Brain pericyte (primary cell): ENCODE results near the gene HSPA12B.

Experiments used
- DNase-seq: peaks from one replicate; pipeline ENCODE4 v3.0.0-alpha.2; 2012; ENCODE audit warnings: low read depth, low spot score

HSPA12B gene

GRCh38 chr20:3747471-3747870, 15.0 kb downstream of the HSPA12B start:
- no peak for DNase-seq

GRCh38 chr20:3748073-3748472, 15.6 kb downstream of the HSPA12B start:
- no peak for DNase-seq

DNA sequence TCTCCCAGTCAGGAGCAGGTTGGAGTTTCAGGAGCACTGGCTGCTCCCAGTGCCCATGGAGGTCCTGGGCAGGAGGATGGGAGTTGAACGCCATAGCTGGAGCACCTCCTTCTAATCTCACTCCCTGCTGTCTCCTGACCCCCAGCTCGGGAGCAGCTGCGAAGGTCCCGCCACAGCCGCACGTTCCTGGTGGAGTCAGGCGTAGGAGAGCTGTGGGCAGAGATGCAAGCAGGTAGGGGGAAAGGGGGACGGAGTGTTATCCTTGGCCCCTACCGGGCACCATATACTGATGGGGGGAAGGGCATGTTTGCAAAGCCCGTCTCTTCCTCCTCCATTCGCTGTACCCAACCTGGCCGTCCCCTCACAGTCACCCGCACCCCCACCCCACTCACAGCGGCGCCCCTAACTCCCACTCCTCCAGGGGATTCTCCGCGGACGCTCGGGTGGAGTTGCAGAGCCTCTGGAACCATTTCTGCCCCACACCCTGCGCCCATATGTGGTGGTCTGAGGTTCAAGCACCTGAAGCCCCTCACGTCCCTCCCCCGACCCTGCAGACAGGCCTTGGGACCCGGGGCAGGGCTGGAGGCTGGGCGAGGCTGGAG, 16.7 kb downstream of the HSPA12B start:
- no peak for DNase-seq

DNA sequence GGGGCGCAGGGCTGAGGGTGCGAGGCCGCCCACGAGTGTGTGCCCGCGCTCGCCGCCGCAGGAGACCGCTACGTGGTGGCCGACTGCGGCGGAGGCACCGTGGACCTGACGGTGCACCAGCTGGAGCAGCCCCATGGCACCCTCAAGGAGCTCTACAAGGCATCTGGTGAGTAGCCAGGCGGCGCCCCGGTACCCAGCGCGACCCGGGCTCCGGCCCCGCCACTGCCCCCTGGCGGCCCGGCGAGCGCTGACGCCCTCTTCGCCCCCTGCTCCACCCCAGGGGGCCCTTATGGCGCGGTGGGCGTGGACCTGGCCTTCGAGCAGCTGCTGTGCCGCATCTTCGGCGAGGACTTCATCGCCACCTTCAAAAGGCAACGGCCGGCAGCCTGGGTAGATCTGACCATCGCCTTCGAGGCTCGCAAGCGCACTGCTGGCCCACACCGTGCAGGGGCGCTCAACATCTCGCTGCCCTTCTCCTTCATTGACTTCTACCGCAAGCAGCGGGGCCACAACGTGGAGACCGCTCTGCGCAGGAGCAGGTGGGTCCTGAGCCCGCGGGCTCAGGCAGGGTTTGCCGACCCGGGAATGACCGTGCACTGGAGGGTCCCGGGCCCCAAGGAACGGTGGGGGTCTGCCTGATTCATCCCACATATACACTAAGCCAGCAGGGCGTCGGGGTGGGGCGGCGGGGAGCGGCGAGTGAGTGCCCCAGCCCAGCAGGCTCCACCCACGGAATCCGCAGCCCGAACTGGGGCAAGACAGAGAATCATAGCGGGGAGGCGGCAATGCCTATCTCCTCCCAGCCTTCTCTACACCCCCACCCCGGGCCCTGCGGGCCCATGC, 17.4 kb downstream of the HSPA12B start:
- no peak for DNase-seq

DNA sequence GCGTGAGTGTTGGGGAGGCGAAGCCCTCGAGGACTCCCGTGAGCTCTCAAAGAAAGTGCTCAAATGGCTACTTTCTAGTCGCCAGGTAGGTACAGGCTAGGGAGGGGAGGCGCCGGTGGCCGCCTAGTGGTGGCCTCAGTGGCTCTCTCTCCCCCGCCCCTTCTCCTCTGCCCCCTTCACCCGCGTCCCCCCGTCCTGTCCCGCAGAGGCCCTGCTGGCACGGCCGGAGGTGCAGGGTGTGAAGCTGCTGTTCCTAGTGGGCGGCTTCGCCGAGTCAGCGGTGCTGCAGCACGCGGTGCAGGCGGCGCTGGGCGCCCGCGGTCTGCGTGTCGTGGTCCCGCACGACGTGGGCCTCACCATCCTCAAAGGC, 18.8 kb downstream of the HSPA12B start:
- no peak for DNase-seq

DNA sequence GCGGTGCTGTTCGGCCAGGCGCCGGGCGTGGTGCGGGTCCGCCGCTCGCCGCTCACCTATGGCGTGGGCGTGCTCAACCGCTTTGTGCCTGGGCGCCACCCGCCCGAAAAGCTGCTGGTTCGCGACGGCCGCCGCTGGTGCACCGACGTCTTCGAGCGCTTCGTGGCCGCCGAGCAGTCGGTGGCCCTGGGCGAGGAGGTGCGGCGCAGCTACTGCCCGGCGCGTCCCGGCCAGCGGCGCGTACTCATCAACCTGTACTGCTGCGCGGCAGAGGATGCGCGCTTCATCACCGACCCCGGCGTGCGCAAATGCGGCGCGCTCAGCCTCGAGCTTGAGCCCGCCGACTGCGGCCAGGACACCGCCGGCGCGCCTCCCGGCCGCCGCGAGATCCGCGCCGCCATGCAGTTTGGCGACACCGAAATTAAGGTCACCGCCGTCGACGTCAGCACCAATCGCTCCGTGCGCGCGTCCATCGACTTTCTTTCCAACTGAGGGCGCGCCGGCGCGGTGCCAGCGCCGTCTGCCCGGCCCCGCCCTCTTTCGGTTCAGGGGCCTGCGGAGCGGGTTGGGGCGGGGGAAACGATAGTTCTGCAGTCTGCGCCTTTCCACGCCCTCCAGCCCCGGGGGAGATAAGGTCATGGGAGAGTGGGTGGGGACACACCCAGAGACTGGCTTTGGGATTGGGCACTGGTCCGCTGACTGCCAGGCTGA, 19.3 kb downstream of the HSPA12B start:
- DNase-seq: no peak

GRCh38 chr20:3752386-3752759, 19.9 kb downstream of the HSPA12B start:
- DNase-seq: no peak

DNA sequence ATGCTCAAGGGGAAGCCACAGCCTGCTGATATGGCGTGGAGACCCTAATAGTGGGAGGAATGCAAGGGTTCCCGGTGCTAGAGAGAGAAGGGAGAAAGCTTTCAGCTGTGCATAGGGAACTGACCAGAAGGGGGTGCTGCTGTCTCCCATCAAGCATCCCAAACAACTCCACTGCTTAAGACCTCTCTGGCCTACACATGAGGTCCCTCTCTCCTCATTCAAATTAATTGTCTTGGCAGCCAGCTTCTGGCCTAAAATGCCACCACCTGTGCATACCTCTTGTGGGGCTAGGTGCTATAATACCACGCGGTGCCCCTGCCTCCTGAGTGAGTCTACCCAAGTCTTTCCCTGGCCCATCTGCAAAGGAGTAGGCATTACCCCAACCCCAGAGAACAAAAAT, 20.6 kb downstream of the HSPA12B start:
- DNase-seq: no peak

DNA sequence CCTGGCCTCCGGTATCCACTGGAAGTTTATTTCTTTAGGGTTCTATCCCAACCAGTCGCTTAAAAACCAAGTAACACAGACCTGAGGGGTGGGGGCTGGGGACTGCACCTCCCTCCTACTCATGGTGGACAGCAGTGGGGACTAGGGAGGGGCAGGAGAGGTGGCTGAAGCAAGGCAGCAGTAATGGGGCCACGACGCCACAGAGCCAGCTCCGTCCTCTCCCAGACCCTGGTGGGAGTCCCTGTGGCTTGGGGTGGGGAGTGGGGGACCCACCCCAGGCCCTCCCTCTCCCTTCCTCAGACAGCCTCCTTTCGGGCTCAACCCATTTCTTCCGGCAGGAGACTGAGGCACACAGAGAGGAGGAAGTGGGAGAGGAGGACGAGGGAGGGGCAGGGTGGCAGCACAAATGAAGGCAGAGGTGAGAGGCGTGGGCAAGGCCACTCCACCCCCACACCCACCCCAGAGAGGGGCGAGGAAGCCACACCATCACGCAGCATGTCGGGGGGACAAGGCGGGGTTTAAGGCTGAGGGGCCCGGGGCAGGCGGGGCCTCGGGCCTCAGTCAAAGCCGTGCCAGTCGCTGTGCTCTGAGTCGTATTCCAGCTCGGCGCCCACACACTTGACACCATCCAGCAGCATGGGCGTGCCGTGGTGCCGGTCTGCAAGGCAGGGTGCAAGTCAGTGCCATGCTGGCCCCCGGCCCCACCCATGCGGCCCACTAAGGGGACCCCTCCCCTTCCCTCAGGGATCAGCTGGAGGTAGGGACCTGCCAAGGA, 21.2 kb downstream of the HSPA12B start:
- DNase-seq: no peak

- DNase-seq: no peak
These were observed 21.8 kb downstream of the HSPA12B start for GRCh38 chr20:3754276-3754630.

- DNase-seq: no peak
These were observed 22.8 kb downstream of the HSPA12B start for GRCh38 chr20:3755269-3755668.

- no peak for DNase-seq
These were observed 23.5 kb downstream of the HSPA12B start for GRCh38 chr20:3755814-3756480.

DNA sequence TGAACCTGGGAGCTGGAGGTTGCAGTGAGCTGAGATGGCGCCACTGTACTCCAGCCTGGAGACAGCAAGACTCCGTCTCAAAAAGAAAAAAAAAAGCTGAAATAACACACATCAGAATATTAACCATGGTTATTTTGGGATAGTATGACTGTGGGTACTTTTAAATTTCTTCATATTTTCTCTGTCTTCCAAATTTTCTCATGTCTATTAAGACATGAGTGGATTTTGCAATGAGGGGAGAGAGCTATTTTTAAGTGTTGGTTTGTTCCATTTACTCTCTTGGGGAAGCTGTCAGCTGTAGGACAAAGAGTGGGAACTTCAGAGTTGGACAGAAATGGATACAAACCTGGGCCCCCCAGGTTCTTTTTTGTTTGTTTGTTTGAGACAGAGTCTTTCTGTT, 24.8 kb downstream of the HSPA12B start:
- no peak for DNase-seq

DNA sequence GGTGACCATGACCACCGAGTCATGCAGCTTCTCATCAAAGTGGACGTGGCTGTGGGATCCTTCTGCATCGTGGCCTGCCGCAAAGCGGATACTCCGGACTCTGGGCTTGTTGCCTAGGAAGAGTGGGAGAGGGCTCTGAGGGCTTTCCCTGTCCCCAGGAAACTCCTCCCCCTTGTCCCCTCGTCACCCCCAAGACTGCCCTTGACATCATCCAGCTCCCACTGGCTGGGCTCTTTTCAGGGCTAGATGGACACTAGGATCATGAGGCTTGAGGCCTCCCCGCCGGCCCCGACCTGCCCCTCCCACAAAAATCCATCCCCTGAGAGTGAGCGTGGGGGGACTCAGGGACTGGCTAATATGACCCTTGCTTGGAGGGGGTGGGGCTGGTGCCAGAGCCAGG, 26.1 kb downstream of the HSPA12B start:
- DNase-seq: no peak

GRCh38 chr20:3759316-3759823, 26.9 kb downstream of the HSPA12B start:
- DNase-seq: no peak

DNA sequence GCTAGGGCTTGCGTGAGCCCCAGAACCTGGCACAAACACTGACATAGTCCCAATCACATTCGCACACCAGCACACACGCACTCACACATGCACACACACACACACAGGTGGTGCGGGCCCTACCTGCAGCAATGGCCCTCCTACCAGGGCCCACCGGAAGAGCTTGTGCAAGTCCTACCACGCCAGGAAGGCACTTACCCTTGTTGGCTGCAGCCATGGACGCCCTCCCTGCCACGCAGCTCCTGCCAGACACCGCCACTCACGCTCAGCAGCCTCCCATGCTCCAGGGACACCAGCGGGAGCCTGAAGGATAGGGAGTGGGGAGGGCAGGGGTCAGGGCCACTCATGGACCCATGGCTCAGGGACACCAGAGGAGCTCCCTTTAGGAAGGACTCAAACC, 27.4 kb downstream of the HSPA12B start:
- DNase-seq: no peak

DNA sequence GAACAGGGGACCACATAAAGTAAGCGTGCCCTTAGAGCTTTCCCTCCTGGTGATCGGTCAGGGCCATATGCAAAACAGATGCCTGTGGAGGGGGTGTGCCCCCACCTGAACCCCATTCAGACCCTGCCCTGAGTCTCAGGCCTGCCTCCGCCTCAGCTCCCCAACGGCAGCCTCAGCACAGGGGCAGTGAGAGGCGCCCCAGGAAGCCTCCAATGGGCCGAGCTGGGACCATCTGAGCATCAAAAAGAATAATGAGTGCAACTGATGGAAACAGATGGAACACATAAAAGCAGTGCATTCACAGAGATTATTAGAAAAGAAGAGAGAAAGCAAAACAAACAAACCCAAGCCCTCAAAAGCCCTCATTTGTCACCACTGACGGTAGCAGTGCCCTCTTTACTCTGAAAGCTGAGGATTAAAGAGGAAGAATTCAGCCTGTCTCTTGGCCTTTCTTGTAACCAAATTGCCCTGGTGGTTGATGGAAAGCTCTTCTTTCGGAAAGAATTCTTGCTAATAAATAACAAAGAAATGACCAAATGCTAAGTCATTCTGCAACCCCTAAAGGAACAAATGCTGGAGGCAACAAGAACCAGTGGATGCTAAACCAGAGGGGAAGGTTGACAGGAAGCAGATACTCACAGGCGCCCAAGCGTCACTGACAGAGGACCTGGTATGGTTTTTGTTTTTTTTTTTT, 28.3 kb downstream of the HSPA12B start:
- no peak for DNase-seq

- no peak for DNase-seq
These were observed 31.5 kb downstream of the HSPA12B start for GRCh38 chr20:3763671-3764601.

DNA sequence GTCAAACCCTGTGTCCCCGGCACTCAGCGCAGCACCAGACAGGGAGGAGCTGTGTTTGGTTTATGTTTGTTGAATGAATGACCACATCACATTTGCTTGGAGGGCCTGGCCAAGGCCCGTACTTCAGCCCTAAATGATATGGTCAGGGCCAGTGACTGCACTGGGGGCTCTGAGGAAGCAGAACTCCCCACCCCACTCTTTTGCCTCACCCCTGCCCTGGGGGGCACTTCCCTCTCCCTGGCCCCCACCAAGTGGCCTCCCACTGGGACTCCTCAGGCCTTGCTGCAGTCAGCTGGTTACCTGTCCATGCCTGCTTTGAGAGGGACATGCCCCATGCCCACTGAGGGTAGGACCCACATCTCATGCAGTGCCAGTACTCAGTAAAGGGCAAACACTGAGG, 32.2 kb downstream of the HSPA12B start:
- no peak for DNase-seq
